ENCODE measurements around the gene STIMATE. TPM values are rescaled to one million over a fixed set of nuclear protein-coding genes. Genes with fewer than 3 reads are reported as not detected.

The STIMATE gene
- total and polyA plus RNA-seq, 10 of the 15 experiments (the other 5 are each of a cell fraction or from before 2014, with no cell fraction given): 0.24 to 24.1 (median 15.4) TPM

- 77% methylated on average over 10 of the region's 10 CpGs for WGBS (ENCODE audit: insufficient coverage, insufficient replicate concordance, low lambda C conversion rate, missing lambda C conversion rate)
- H2AFZ ChIP-seq (ENCODE audit: control insufficient read depth, low read depth, low read length): no peak overlapping the region
- intact Hi-C loops (cut with micrococcal nuclease; ENCODE audit: unreplicated experiment): no loop called here
- ChIA-PET POLR2A (no interaction called here), CTCF (interaction anchor here (0.9 to 1.0 kb wide), 2 partner anchors 10 to 28 kb away, joined by 3 to 4 read pairs; no protein-coding TSS in a partner anchor), SMC1A (ENCODE audit: uncharacterized antibody, unreplicated experiment) (no interaction called here), RAD21 (ENCODE audit: unreplicated experiment) (no interaction called here)
- no peaks in the 10 kb centered on the region for H3K36me3 ChIP-seq (ENCODE audit: control insufficient read depth in 2 of 2, insufficient read depth in 2 of 2, low read length in 1 of 2)
- no peak overlapping the region for H3K4me3 ChIP-seq
- no peaks in the 10 kb centered on the region for H4K20me1 ChIP-seq (ENCODE audit: control insufficient read depth, insufficient read depth)
- no peak overlapping the region for H3K9ac ChIP-seq (ENCODE audit: control insufficient read depth, insufficient read depth, low read length)
- FAIRE-seq (no peak), DNase-seq (ENCODE audit: low read depth, low spot score) (no peak), ATAC-seq (no peak)
- H3K27me3 ChIP-seq (replicated peaks in 1 of 2; ENCODE audit: control insufficient read depth in 2 of 2, insufficient read depth in 2 of 2, low read length in 1 of 2): no peaks in the 10 kb centered on the region
- in situ Hi-C loops (cut with MboI): no loop called here
- BruUV-seq (replicated peaks): no TSS peak
- H3K4me1 ChIP-seq (ENCODE audit: control insufficient read depth, insufficient read depth, low read length): no peaks in the 10 kb centered on the region
- no peak overlapping the region for H3K4me2 ChIP-seq (ENCODE audit: control insufficient read depth, insufficient read depth)
- no peak for TF ChIP-seq ATF2 (IDR thresholded peaks at IDR 0.05; ENCODE audit: low read length)
- no peak for TF ChIP-seq ZBTB33 (IDR thresholded peaks at IDR 0.05)
- no peak for TF ChIP-seq ELK1 (IDR thresholded peaks at IDR 0.05; ENCODE audit: low read depth, low read length)
- no peak for TF ChIP-seq CHD1 (IDR thresholded peaks at IDR 0.05; ENCODE audit: low read depth, low read length)
- no peak for TF ChIP-seq EZH2 (IDR thresholded peaks at IDR 0.05; ENCODE audit: borderline replicate concordance, control insufficient read depth, low read depth, low read length)
- TF ChIP-seq ATF7 (IDR thresholded peaks at IDR 0.05; ENCODE audit: low read depth): no peak
- no peak for TF ChIP-seq IKZF1 (conservative IDR thresholded peaks at IDR 0.05)
- TF ChIP-seq CREB1 (IDR thresholded peaks at IDR 0.05; ENCODE audit: low read depth): no peak
- TF ChIP-seq STAT3 (IDR thresholded peaks at IDR 0.05; ENCODE audit: low read depth, low read length): no peak
- no peaks in the 10 kb centered on the region for H3K79me2 ChIP-seq (ENCODE audit: control insufficient read depth, insufficient read depth, low read length)
- H3K27ac ChIP-seq (ENCODE audit: control insufficient read depth, insufficient read depth): no peak overlapping the region
- no peaks in the 10 kb centered on the region for H3K9me3 ChIP-seq (replicated peaks; ENCODE audit: control insufficient read depth, insufficient read depth, low read length)
These were observed 80.7 kb downstream of the STIMATE start for GRCh38 chr3:52816654-52817053.

Data from GM12878 (cell line).